Bronchial epithelial cell (primary cell): ENCODE results near the gene DACT2. TPM values are rescaled to one million over a fixed set of nuclear protein-coding genes. Genes with fewer than 3 reads are reported as not detected.
"Not testable (repeated sequence)": the region's sequence is repeated elsewhere in the genome, so short reads cannot be mapped to it uniquely, and the experiment has no call there.

ENCODE experiments used
- DNase-seq: peaks from one replicate; pipeline ENCODE4 v3.0.0-alpha.2; 2010; ENCODE audit warnings: low read depth
- FAIRE-seq: peaks from 2 replicates; lab custom pipeline; 2011; peaks lifted over from hg19 to GRCh38; lab: Jason Lieb, UNC
- H3K27me3 ChIP-seq: 2 replicates; pipeline ENCODE4 v1.5.1; 2011; ENCODE audit warnings: low read length; ENCODE audit not compliant: control insufficient read depth, insufficient read depth
- H3K36me3 ChIP-seq: 2 replicates; pipeline ENCODE4 v1.5.1; 2011; ENCODE audit warnings: low read length; ENCODE audit not compliant: control insufficient read depth, insufficient read depth
- H3K4me3 ChIP-seq: 2 replicates; pipeline ENCODE4 v1.5.1; 2011; ENCODE audit warnings: mild to moderate bottlenecking, low read depth, low read length, control low read depth
- CTCF ChIP-seq: IDR thresholded peaks from 2 replicates; pipeline ENCODE4 v1.5.1; 2011; ENCODE audit warnings: mild to moderate bottlenecking, moderate library complexity, low read length, control low read depth, inconsistent platforms; ENCODE audit not compliant: insufficient read depth, severe bottlenecking
- total RNA-seq: library from RNA; depleted of rRNA; stranded (reverse); fragments of >200 nt; gene quantifications from 2 replicates; pipeline ENCODE4 v1.2.1, GENCODE V29; 2014

The DACT2 gene
- total RNA-seq, 1 donor from 2014 or later: 1.3 TPM

- Histone ChIP-seq H3K36me3 (no peaks in the 10 kb centered on the region), H3K27me3 (peaks cover 6% of the 10 kb centered on the region), H3K4me3 (no peak overlapping the region)
- TF ChIP-seq CTCF: no peak
- no peak for DNase-seq
- no peak for FAIRE-seq
Measured at GRCh38 chr6:168269455-168270243, 49.9 kb downstream of the DACT2 start.

DNA sequence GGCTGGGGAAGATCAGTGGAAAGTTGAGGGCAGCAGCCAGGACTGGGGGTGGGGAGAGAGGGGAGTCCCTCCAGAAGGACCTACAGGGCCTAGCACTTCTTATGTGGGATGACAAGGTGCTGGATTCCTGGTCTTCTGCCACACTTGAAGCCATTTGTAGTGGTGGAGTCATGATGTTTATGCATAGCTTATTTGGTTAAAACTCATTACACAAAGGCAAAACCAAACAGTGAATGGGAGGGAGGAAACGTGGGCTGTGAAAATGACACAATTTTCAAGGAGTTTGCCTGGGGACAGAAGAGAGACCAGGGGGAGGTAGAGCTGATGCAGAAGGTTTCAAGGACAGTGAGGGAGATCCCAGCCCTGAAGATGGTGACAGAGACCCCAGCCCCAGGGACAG, 50.8 kb downstream of the DACT2 start:
- H3K27me3 ChIP-seq: peaks cover 3% of the 10 kb centered on the region
- H3K36me3 ChIP-seq: no peaks in the 10 kb centered on the region
- H3K4me3 ChIP-seq: no peak overlapping the region
- no peak for TF ChIP-seq CTCF
- FAIRE-seq (no peak), DNase-seq (no peak)

DNA sequence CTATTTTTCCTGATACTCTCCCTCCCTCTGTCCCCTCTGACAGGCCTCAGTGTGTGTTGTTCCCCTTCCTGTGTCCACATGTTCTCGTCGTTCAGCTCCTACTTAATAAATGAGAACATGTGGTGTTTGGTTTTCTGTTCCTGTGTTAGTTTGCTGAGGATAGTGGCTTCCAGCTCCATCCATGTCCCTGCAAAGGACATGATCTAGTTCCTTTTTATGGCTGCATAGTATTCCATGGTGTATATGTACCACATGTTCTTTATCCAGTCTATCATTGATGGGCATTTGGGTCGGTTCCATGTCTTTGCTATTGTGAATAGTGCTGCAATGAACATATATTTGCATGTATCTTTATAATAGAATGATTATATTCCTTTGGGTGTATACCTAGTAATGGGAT, 51.8 kb downstream of the DACT2 start:
- H3K4me3 ChIP-seq, FAIRE-seq, DNase-seq, H3K27me3 ChIP-seq, H3K36me3 ChIP-seq: not testable (repeated sequence)

- DNase-seq: no peak
- TF ChIP-seq CTCF: no peak
Measured at GRCh38 chr6:168265827-168266815, 53.5 kb downstream of the DACT2 start.

DNA sequence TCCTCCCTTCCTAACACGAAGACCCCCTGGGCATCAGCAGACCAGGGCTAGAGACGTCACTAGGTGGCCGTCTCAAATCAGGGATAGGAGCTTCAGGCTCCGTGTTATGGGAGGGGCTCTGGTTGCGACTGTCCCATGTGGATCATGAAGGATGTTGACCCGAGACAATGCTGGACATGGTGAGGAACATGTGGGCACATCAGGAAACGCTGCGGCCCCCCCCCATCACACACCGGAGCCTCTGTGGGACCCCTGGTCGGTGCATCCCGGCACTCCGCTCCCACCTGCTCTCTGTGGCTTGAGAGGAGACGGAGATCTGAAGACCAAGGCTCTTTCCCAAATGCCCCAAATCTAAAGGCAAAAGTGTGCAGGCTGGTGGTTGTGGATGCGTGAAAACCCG, 54.2 kb downstream of the DACT2 start:
- H3K4me3 ChIP-seq: no peak overlapping the region
- DNase-seq (no peak), FAIRE-seq (no peak)
- H3K27me3 ChIP-seq: no peaks in the 10 kb centered on the region
- H3K36me3 ChIP-seq: no peaks in the 10 kb centered on the region
- TF ChIP-seq CTCF: no peak

More at GRCh38 chr6:168265827-168266815, 53.5 kb downstream of the DACT2 start:
- Histone ChIP-seq H3K4me3 (no peak overlapping the region), H3K27me3 (no peaks in the 10 kb centered on the region), H3K36me3 (no peaks in the 10 kb centered on the region)
- FAIRE-seq: peak; percentile 36
